SK-N-SH (cell line): ENCODE measurements around the gene ETS1.

Experiments used
- CTCF ChIP-seq: fragments of 200-600 bp; sonication (generic); IDR thresholded peaks from 2 replicates; pipeline ENCODE4 v1.6.1; 2017; ENCODE audit warnings: antibody characterized with exemption, mild to moderate bottlenecking, moderate library complexity
- EP300 ChIP-seq, 2 experiments: IDR thresholded peaks; 2 replicates each; pipeline versions ENCODE4 v1.4.0 to v1.6.1; 2012; ENCODE audit warnings: borderline replicate concordance in 1 of 2, low read depth in 1 of 2, low read length in 1 of 2
- EZH2phosphoT487 ChIP-seq: fragments of 200-600 bp; sonication (generic); IDR thresholded peaks from 2 replicates; pipeline ENCODE4 v1.6.1; 2017; ENCODE audit warnings: low read depth, mixed run types, mild to moderate bottlenecking, antibody characterized with exemption, moderate library complexity, borderline replicate concordance
- JUND ChIP-seq: IDR thresholded peaks from 2 replicates; pipeline ENCODE4 v1.4.0; 2012
- MEF2A ChIP-seq: IDR thresholded peaks from 2 replicates; pipeline ENCODE4 v1.4.0; 2012; ENCODE audit warnings: low read depth, borderline replicate concordance
- NFIC ChIP-seq: IDR thresholded peaks from 2 replicates; pipeline ENCODE4 v1.4.0; 2012; ENCODE audit warnings: borderline replicate concordance
- POLR2AphosphoS5 ChIP-seq: IDR thresholded peaks from 2 replicates; pipeline ENCODE4 v1.6.1; 2012; ENCODE audit warnings: low read depth, low read length
- RAD21 ChIP-seq: IDR thresholded peaks from 2 replicates; pipeline ENCODE4 v1.6.1; 2012; ENCODE audit warnings: mild to moderate bottlenecking, low read length
- RFX5 ChIP-seq: IDR thresholded peaks from 2 replicates; pipeline ENCODE4 v1.6.1; 2012; ENCODE audit warnings: mild to moderate bottlenecking, improper control_type of control experiment, low read length
- RXRA ChIP-seq: IDR thresholded peaks from 2 replicates; pipeline ENCODE4 v1.4.0; 2012; ENCODE audit warnings: low read depth, mild to moderate bottlenecking, borderline replicate concordance
- SIN3A ChIP-seq: IDR thresholded peaks from 2 replicates; pipeline ENCODE4 v1.6.1; 2012; ENCODE audit warnings: low read depth, mild to moderate bottlenecking, low read length, moderate library complexity, borderline replicate concordance
- SMC3 ChIP-seq: IDR thresholded peaks from 2 replicates; pipeline ENCODE4 v1.6.1; 2012; ENCODE audit warnings: low read depth, low read length, improper control_type of control experiment
- TAF1 ChIP-seq: IDR thresholded peaks from 2 replicates; pipeline ENCODE4 v1.6.1; 2012; ENCODE audit warnings: low read depth, mild to moderate bottlenecking, low read length, moderate library complexity, borderline replicate concordance
- TEAD4 ChIP-seq: IDR thresholded peaks from 2 replicates; pipeline ENCODE4 v1.4.0; 2012; ENCODE audit warnings: mild to moderate bottlenecking, borderline replicate concordance; ENCODE audit not compliant: insufficient read depth

- no peak for TF ChIP-seq CTCF
- no peak for TF ChIP-seq MEF2A
- TF ChIP-seq SMC3, result no peak
- TF ChIP-seq RAD21, result no peak
- no peak for TF ChIP-seq POLR2AphosphoS5
- TF ChIP-seq NFIC, result no peak
- TF ChIP-seq SIN3A, result no peak
- TF ChIP-seq TEAD4, result no peak
- no peak for TF ChIP-seq RXRA
- no peak for TF ChIP-seq EZH2phosphoT487
- TF ChIP-seq EP300 (IDR thresholded peaks at IDR 0.05; ENCODE audit: borderline replicate concordance in 1 of 2, low read depth in 1 of 2, low read length in 1 of 2), result no peak
- no peak for TF ChIP-seq JUND
- no peak for TF ChIP-seq RFX5
- no peak for TF ChIP-seq TAF1
Observed at GRCh38 chr11:128507936-128508335, 79.4 kb downstream of the ETS1 start.
